HCEC 1CT (cell line): Measurements from ENCODE around the gene PJA2.

ENCODE experiments used
- DNase-seq: peaks from one replicate; pipeline ENCODE4 v3.0.0-alpha.2; 2017

The PJA2 gene

GRCh38 chr5:109345699-109346098 is 64.1 kb downstream of the PJA2 start:
- no peak for DNase-seq

GRCh38 chr5:109340351-109340750 is 69.4 kb downstream of the PJA2 start:
- DNase-seq, result no peak

GRCh38 chr5:109335114-109335513 is 74.7 kb downstream of the PJA2 start:
- no peak for DNase-seq

GRCh38 chr5:109334056-109334455 is 75.7 kb downstream of the PJA2 start:
- no peak for DNase-seq

GRCh38 chr5:109329333-109330237 is 80.2 kb downstream of the PJA2 start:
- peak; percentile 85 for DNase-seq

- DNase-seq, result peak; percentile 55
Measured at GRCh38 chr5:109328626-109329025, 81.1 kb downstream of the PJA2 start.

GRCh38 chr5:109327570-109327969 is 82.2 kb downstream of the PJA2 start:
- DNase-seq, result no peak

GRCh38 chr5:109326919-109327318 is 82.9 kb downstream of the PJA2 start:
- no peak for DNase-seq

GRCh38 chr5:109325456-109325855 is 84.3 kb downstream of the PJA2 start:
- DNase-seq, result no peak

- no peak for DNase-seq
Measured at GRCh38 chr5:109324931-109325330, 84.8 kb downstream of the PJA2 start.

GRCh38 chr5:109324351-109324750 is 85.4 kb downstream of the PJA2 start:
- DNase-seq, result no peak

GRCh38 chr5:109322694-109323093 is 87.1 kb downstream of the PJA2 start:
- no peak for DNase-seq

- no peak for DNase-seq
Measured at GRCh38 chr5:109319351-109319750, 90.4 kb downstream of the PJA2 start.

GRCh38 chr5:109318455-109319108 is 91.2 kb downstream of the PJA2 start:
- DNase-seq, result no peak

GRCh38 chr5:109316634-109317033 is 93.1 kb downstream of the PJA2 start:
- DNase-seq, result peak; percentile 71

- DNase-seq, result no peak
Measured at GRCh38 chr5:109315245-109315644, 94.5 kb downstream of the PJA2 start.

- no peak for DNase-seq
Measured at GRCh38 chr5:109313127-109313526, 96.6 kb downstream of the PJA2 start.

GRCh38 chr5:109312695-109313094 is 97.1 kb downstream of the PJA2 start:
- no peak for DNase-seq

- DNase-seq, result no peak
Measured at GRCh38 chr5:109310315-109310714, 99.5 kb downstream of the PJA2 start.

GRCh38 chr5:109309326-109310063 is 100.3 kb downstream of the PJA2 start:
- DNase-seq, result no peak

GRCh38 chr5:109307951-109308350 is 101.8 kb downstream of the PJA2 start:
- DNase-seq, result no peak

- DNase-seq, result no peak
Measured at GRCh38 chr5:109307456-109307855, 102.3 kb downstream of the PJA2 start.

GRCh38 chr5:109305352-109305751 is 104.4 kb downstream of the PJA2 start:
- no peak for DNase-seq

- DNase-seq, result no peak
Measured at GRCh38 chr5:109304309-109304708, 105.5 kb downstream of the PJA2 start.
